ENCODE data around the gene RMND5B. TPM values are rescaled to one million over a fixed set of nuclear protein-coding genes. Genes with fewer than 3 reads are reported as not detected.
A peak's percentile ranks its signal among the peaks of the same experiment; 100 is the strongest.

Gene RMND5B
- total and polyA plus RNA-seq, 2 donors (not counting 1 experiment from before 2014, with no cell fraction given), result 46.1 to 52.7 TPM

DNA sequence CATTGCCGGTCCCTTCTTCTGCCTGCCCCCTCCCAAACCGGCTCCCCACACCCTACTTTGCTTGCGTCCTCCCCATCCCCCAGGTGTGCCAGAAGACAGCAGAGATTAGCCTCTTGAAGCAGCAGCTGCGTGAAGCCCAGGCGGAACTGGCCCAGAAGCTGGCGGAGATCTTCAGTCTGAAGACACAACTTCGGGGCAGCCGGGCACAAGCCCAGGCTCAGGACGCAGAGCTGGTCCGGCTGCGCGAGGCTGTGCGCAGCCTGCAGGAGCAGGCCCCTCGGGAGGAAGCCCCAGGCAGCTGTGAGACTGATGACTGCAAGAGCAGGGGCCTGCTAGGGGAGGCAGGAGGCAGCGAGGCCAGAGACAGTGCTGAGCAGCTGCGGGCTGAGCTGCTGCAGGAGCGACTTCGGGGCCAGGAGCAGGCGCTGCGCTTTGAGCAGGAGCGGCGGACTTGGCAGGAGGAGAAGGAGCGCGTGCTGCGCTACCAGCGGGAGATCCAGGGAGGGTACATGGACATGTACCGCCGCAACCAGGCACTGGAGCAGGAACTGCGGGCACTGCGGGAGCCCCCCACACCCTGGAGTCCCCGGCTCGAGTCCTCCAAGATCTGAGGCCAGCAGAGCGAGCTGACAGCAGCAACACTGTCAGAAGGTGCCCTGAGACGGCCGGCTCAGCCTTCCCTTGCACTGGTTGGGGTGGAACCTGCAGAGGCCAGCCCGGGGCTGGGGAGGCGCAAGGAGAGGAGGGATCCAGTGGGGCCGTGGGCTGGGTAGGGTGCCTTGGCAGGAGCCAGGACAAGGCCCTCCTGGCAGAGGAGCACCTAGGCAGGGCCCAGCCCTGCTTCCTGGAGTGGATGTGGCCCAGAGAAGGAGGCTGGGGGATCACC lies 9.2 kb upstream of the RMND5B start:
- Histone ChIP-seq H3K4me1 (ENCODE audit: control insufficient read depth in 2 of 2, insufficient read depth in 2 of 2, low read length in 2 of 2) (peaks cover 58 to 61% of the 10 kb centered on the region in 2 donors), H3K9me3 (ENCODE audit: control extremely low read depth in 1 of 3, control insufficient read depth in 2 of 3, insufficient read depth in 1 of 3, low read length in 2 of 3) (no peaks in the 10 kb centered on the region), H2AFZ (ENCODE audit: insufficient read depth, low read depth, low read length, poor library complexity, severe bottlenecking) (peak overlapping the region; percentile 32), H4K20me1 (ENCODE audit: control insufficient read depth, insufficient read depth, low read length, poor library complexity, severe bottlenecking) (peaks cover 81% of the 10 kb centered on the region), H3K27ac (ENCODE audit: low read length in 2 of 2) (no peak overlapping the region), H3K27me3 (replicated peaks in 1 of 4; ENCODE audit: control extremely low read depth in 1 of 4, control insufficient read depth in 3 of 4, insufficient read depth in 4 of 4, low read length in 3 of 4) (no peaks in the 10 kb centered on the region), H3K36me3 (replicated peaks in 1 of 2; ENCODE audit: control extremely low read depth in 1 of 2, control insufficient read depth in 1 of 2, extremely low read depth in 1 of 2, insufficient read depth in 2 of 2, low read length in 1 of 2) (peaks cover 0 to 42% of the 10 kb centered on the region in 2 experiments), H3K4me3 (ENCODE audit: control extremely low read depth in 1 of 5, extremely low read depth in 1 of 5, insufficient read depth in 1 of 5, low read depth in 2 of 5, low read length in 4 of 5) (peak overlapping the region in 4 of 5 experiments; percentile 18 to 34 (median 32)), H3K4me2 (replicated peaks; ENCODE audit: low read depth, low read length, poor library complexity, severe bottlenecking) (peak overlapping the region; percentile 95), H3K9ac (ENCODE audit: low read length) (peak overlapping the region; percentile 13), H3K79me2 (ENCODE audit: control insufficient read depth, insufficient read depth, low read length) (peaks cover 63% of the 10 kb centered on the region)
- H3K4me3 Mint-ChIP-seq, result peak overlapping the region; percentile 82
- ChIA-PET POLR2A (interaction anchor here (1.0 to 1.7 kb wide), 4 partner anchors 10 to 32 kb away, joined by 3 to 7 read pairs (median 4); partner anchors contain the start of gene NHP2), CTCF (interaction anchor here (0.5 to 8.6 kb wide), 18 partner anchors 9 to 767 kb away, joined by 3 to 92 read pairs (median 7); partner anchors contain the start of genes NHP2 and RMND5B)
- WGBS (ENCODE audit: insufficient coverage), result 60% methylated on average over 38 of the region's 38 CpGs
- intact Hi-C loops (cut with micrococcal nuclease), result loop anchor here (1.0 kb wide), 1 partner anchor 9 kb away; no protein-coding TSS in a partner anchor
- H3K4me1 Mint-ChIP-seq, result peaks cover 61% of the 10 kb centered on the region
- peak overlapping the region; percentile 88 for H3K27ac Mint-ChIP-seq
- H3K9me3 Mint-ChIP-seq (ENCODE audit: insufficient read depth), result no peaks in the 10 kb centered on the region
- DNase-seq, result no peak
- no peaks in the 10 kb centered on the region for H3K27me3 Mint-ChIP-seq
- ATAC-seq (ENCODE audit: low read depth), result no peak
- TF ChIP-seq, protein P1, sequence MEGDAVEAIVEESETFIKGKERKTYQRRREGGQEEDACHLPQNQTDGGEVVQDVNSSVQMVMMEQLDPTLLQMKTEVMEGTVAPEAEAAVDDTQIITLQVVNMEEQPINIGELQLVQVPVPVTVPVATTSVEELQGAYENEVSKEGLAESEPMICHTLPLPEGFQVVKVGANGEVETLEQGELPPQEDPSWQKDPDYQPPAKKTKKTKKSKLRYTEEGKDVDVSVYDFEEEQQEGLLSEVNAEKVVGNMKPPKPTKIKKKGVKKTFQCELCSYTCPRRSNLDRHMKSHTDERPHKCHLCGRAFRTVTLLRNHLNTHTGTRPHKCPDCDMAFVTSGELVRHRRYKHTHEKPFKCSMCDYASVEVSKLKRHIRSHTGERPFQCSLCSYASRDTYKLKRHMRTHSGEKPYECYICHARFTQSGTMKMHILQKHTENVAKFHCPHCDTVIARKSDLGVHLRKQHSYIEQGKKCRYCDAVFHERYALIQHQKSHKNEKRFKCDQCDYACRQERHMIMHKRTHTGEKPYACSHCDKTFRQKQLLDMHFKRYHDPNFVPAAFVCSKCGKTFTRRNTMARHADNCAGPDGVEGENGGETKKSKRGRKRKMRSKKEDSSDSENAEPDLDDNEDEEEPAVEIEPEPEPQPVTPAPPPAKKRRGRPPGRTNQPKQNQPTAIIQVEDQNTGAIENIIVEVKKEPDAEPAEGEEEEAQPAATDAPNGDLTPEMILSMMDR (IDR thresholded peaks at IDR 0.05), result no peak
- no peak for TF ChIP-seq EZH2 (IDR thresholded peaks at IDR 0.05; ENCODE audit: borderline replicate concordance, insufficient read depth, low read depth, low read length, poor library complexity, severe bottlenecking)

DNA sequence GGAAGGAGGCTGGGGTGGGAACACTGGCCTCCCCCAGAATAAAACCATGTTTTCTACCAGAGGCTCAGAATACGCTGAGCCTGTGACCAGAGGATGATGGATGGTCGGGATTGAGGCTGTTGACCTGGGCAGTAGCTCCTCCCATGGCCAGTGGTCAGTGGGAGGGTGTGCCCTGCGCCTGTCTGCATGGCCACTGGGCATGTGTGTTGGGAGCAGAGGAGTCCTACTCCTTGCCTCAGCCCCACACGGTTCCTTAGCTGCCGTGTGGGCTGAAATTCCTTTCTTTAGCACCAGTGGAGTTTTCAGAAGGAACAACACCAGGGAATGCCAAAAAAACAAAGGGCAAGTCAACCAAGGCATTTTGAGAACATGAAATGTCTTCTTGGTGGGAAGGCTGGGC lies 8.5 kb upstream of the RMND5B start:
- H4K20me1 ChIP-seq (ENCODE audit: control insufficient read depth, insufficient read depth, low read length, poor library complexity, severe bottlenecking), result peaks cover 75% of the 10 kb centered on the region
- peaks cover 0 to 42% of the 10 kb centered on the region in 2 experiments for H3K36me3 ChIP-seq (replicated peaks in 1 of 2; ENCODE audit: control extremely low read depth in 1 of 2, control insufficient read depth in 1 of 2, extremely low read depth in 1 of 2, insufficient read depth in 2 of 2, low read length in 1 of 2)
- H3K9ac ChIP-seq (ENCODE audit: low read length), result no peak overlapping the region
- Mint-ChIP-seq H3K4me3 (no peak overlapping the region), H3K9me3 (ENCODE audit: insufficient read depth) (no peaks in the 10 kb centered on the region), H3K4me1 (peaks cover 54% of the 10 kb centered on the region), H3K27me3 (no peaks in the 10 kb centered on the region), H3K27ac (no peak overlapping the region)
- POLR2A ChIA-PET, result no interaction called here
- H3K27me3 ChIP-seq (replicated peaks in 1 of 4; ENCODE audit: control extremely low read depth in 1 of 4, control insufficient read depth in 3 of 4, insufficient read depth in 4 of 4, low read length in 3 of 4), result no peaks in the 10 kb centered on the region
- no peak for TF ChIP-seq EZH2 (IDR thresholded peaks at IDR 0.05; ENCODE audit: borderline replicate concordance, insufficient read depth, low read depth, low read length, poor library complexity, severe bottlenecking)
- TF ChIP-seq, protein P1 (IDR thresholded peaks at IDR 0.05), result no peak
- DNase-seq (no peak), ATAC-seq (ENCODE audit: low read depth) (no peak)
- H3K79me2 ChIP-seq (ENCODE audit: control insufficient read depth, insufficient read depth, low read length), result peaks cover 63% of the 10 kb centered on the region
- CTCF ChIA-PET, result interaction anchor here (2.4 to 5.5 kb wide), 4 partner anchors 12 to 47 kb away, joined by 15 to 50 read pairs (median 21); no protein-coding TSS in a partner anchor
- no peak overlapping the region for H3K27ac ChIP-seq (ENCODE audit: low read length in 2 of 2)
- no peaks in the 10 kb centered on the region for H3K9me3 ChIP-seq (ENCODE audit: control extremely low read depth in 1 of 3, control insufficient read depth in 2 of 3, insufficient read depth in 1 of 3, low read length in 2 of 3)
- intact Hi-C loops (cut with micrococcal nuclease), result no loop called here
- peaks cover 51 to 54% of the 10 kb centered on the region in 2 donors for H3K4me1 ChIP-seq (ENCODE audit: control insufficient read depth in 2 of 2, insufficient read depth in 2 of 2, low read length in 2 of 2)
- no peak overlapping the region for H2AFZ ChIP-seq (ENCODE audit: insufficient read depth, low read depth, low read length, poor library complexity, severe bottlenecking)
- 100% methylated on average over 4 of the region's 5 CpGs for WGBS (ENCODE audit: insufficient coverage)
- no peak overlapping the region for H3K4me3 ChIP-seq (ENCODE audit: control extremely low read depth in 1 of 5, extremely low read depth in 1 of 5, insufficient read depth in 1 of 5, low read depth in 2 of 5, low read length in 4 of 5)
- peak overlapping the region; percentile 95 for H3K4me2 ChIP-seq (replicated peaks; ENCODE audit: low read depth, low read length, poor library complexity, severe bottlenecking)
